HUES64 (cell line): ENCODE data around the gene RBM20.

ENCODE experiments used
- H3K27ac ChIP-seq: 2 replicates; pipeline ENCODE4 v1.7.0; 2013; ENCODE audit warnings: low read depth, low read length, inconsistent platforms
- H3K27me3 ChIP-seq: 2 replicates; pipeline ENCODE4 v1.6.1; 2013; ENCODE audit warnings: mild to moderate bottlenecking, low read length; ENCODE audit not compliant: insufficient read depth
- H3K36me3 ChIP-seq: 2 replicates; pipeline ENCODE4 v1.6.1; 2013; ENCODE audit warnings: mild to moderate bottlenecking, low read length; ENCODE audit not compliant: insufficient read depth
- H3K4me1 ChIP-seq: 2 replicates; pipeline ENCODE4 v1.6.1; 2013; ENCODE audit warnings: mild to moderate bottlenecking, low read length, moderate library complexity; ENCODE audit not compliant: insufficient read depth
- H3K4me3 ChIP-seq: 2 replicates; pipeline ENCODE4 v1.5.1; 2013; ENCODE audit warnings: mild to moderate bottlenecking, low read length, moderate library complexity
- H3K9ac ChIP-seq: 2 replicates; pipeline ENCODE4 v1.6.1; 2013; ENCODE audit warnings: mild to moderate bottlenecking, low read depth, low read length
- H3K9me3 ChIP-seq: 2 replicates; pipeline ENCODE4 v1.6.1; 2013; ENCODE audit warnings: low read depth, low read length; ENCODE audit not compliant: insufficient read depth
- WGBS: fragments of 150-250, 120-280 bp; methylation state at CpG from one replicate; pipeline ENCODE4 v1.1.7; 2013; ENCODE audit warnings: missing lambda C conversion rate; 5-methylcytosine and 5-hydroxymethylcytosine counted together

Gene RBM20

GRCh38 chr10:110783509-110784107 lies 139.5 kb downstream of the RBM20 start:
- WGBS = 90% methylated on average over 7 of the region's 7 CpGs
- Histone ChIP-seq H3K36me3 (no peaks in the 10 kb centered on the region), H3K9ac (no peak overlapping the region), H3K4me1 (0 out of 2 replicates have a peak, but pooled peaks cover 4% of the 10 kb centered on the region), H3K9me3 (no peaks in the 10 kb centered on the region), H3K4me3 (no peak overlapping the region), H3K27ac (no peak overlapping the region), H3K27me3 (no peaks in the 10 kb centered on the region)

- 91% methylated on average over 6 of the region's 6 CpGs for WGBS
- Histone ChIP-seq H3K9ac (no peak overlapping the region), H3K36me3 (no peaks in the 10 kb centered on the region), H3K4me3 (no peak overlapping the region), H3K27ac (no peak overlapping the region), H3K9me3 (no peaks in the 10 kb centered on the region), H3K27me3 (no peaks in the 10 kb centered on the region), H3K4me1 (0 out of 2 replicates have a peak, but pooled peaks cover 4% of the 10 kb centered on the region)
Measured at GRCh38 chr10:110784198-110784597, 140.1 kb downstream of the RBM20 start.

GRCh38 chr10:110786172-110786571 lies 142.0 kb downstream of the RBM20 start:
- H3K27ac ChIP-seq = no peak overlapping the region

GRCh38 chr10:110788620-110789385 lies 144.7 kb downstream of the RBM20 start:
- peaks cover 4% of the 10 kb centered on the region; the same call in 1 of the 2 replicates for H3K4me1 ChIP-seq
- H3K27me3 ChIP-seq = no peaks in the 10 kb centered on the region
- WGBS = 92% methylated on average over 7 of the region's 8 CpGs

More at GRCh38 chr10:110786172-110786571, 142.0 kb downstream of the RBM20 start:
- no peak overlapping the region for H3K4me3 ChIP-seq
- H3K27me3 ChIP-seq = no peaks in the 10 kb centered on the region
- H3K36me3 ChIP-seq = no peaks in the 10 kb centered on the region
- 77% methylated on average over 8 of the region's 8 CpGs for WGBS
- H3K9ac ChIP-seq = no peak overlapping the region
- no peaks in the 10 kb centered on the region for H3K9me3 ChIP-seq
- H3K4me1 ChIP-seq = 0 out of 2 replicates have a peak, but pooled peaks cover 4% of the 10 kb centered on the region

GRCh38 chr10:110789604-110790433 lies 145.7 kb downstream of the RBM20 start:
- H3K9me3 ChIP-seq = no peaks in the 10 kb centered on the region
- no peaks in the 10 kb centered on the region for H3K27me3 ChIP-seq
- H3K27ac ChIP-seq = no peak overlapping the region
- WGBS = 93% methylated on average over 10 of the region's 10 CpGs
- H3K9ac ChIP-seq = no peak overlapping the region
- no peaks in the 10 kb centered on the region for H3K36me3 ChIP-seq
- no peak overlapping the region for H3K4me3 ChIP-seq
- H3K4me1 ChIP-seq = peaks cover 4% of the 10 kb centered on the region; the same call in 1 of the 2 replicates

More at GRCh38 chr10:110788620-110789385, 144.7 kb downstream of the RBM20 start:
- H3K36me3 ChIP-seq = no peaks in the 10 kb centered on the region
- H3K9me3 ChIP-seq = no peaks in the 10 kb centered on the region
- no peak overlapping the region for H3K4me3 ChIP-seq
- H3K27ac ChIP-seq = no peak overlapping the region
- no peak overlapping the region for H3K9ac ChIP-seq

- no peaks in the 10 kb centered on the region for H3K36me3 ChIP-seq
- no peak overlapping the region for H3K27ac ChIP-seq
- no peak overlapping the region for H3K4me3 ChIP-seq
- H3K9ac ChIP-seq = no peak overlapping the region
- no peaks in the 10 kb centered on the region for H3K27me3 ChIP-seq
- H3K9me3 ChIP-seq = no peaks in the 10 kb centered on the region
- 94% methylated on average over 8 of the region's 8 CpGs for WGBS
- peaks cover 8% of the 10 kb centered on the region; the same call in 1 of the 2 replicates for H3K4me1 ChIP-seq
Measured at GRCh38 chr10:110790913-110791506, 146.9 kb downstream of the RBM20 start.

- Histone ChIP-seq H3K36me3 (no peaks in the 10 kb centered on the region), H3K4me1 (peaks cover 6% of the 10 kb centered on the region; the same call in 1 of the 2 replicates), H3K9me3 (no peaks in the 10 kb centered on the region), H3K27me3 (no peaks in the 10 kb centered on the region), H3K9ac (no peak overlapping the region), H3K4me3 (no peak overlapping the region), H3K27ac (no peak overlapping the region)
- 73% methylated on average over 4 of the region's 4 CpGs for WGBS
Measured at GRCh38 chr10:110791541-110792073, 147.5 kb downstream of the RBM20 start.

- WGBS = 95% methylated on average over 3 of the region's 3 CpGs
- Histone ChIP-seq H3K27ac (no peak overlapping the region), H3K4me3 (no peak overlapping the region), H3K9ac (no peak overlapping the region), H3K36me3 (no peaks in the 10 kb centered on the region), H3K4me1 (peaks cover 6% of the 10 kb centered on the region; the same call in 1 of the 2 replicates), H3K9me3 (no peaks in the 10 kb centered on the region), H3K27me3 (no peaks in the 10 kb centered on the region)
Measured at GRCh38 chr10:110792476-110793125, 148.5 kb downstream of the RBM20 start.

GRCh38 chr10:110793128-110793812 lies 149.1 kb downstream of the RBM20 start:
- Histone ChIP-seq H3K4me1 (peaks cover 6% of the 10 kb centered on the region; the same call in 1 of the 2 replicates), H3K36me3 (no peaks in the 10 kb centered on the region), H3K27me3 (no peaks in the 10 kb centered on the region), H3K27ac (no peak overlapping the region), H3K9me3 (no peaks in the 10 kb centered on the region), H3K9ac (no peak overlapping the region), H3K4me3 (no peak overlapping the region)
- 95% methylated on average over 9 of the region's 9 CpGs for WGBS

GRCh38 chr10:110793886-110794285 lies 149.8 kb downstream of the RBM20 start:
- 92% methylated on average over 6 of the region's 6 CpGs for WGBS
- Histone ChIP-seq H3K27me3 (no peaks in the 10 kb centered on the region), H3K4me3 (no peak overlapping the region), H3K9ac (no peak overlapping the region), H3K36me3 (no peaks in the 10 kb centered on the region), H3K27ac (no peak overlapping the region), H3K9me3 (no peaks in the 10 kb centered on the region), H3K4me1 (peaks cover 6% of the 10 kb centered on the region; the same call in 1 of the 2 replicates)
